H1 (cell line): ENCODE measurements around the gene FAT2. TPM values are rescaled to one million over a fixed set of nuclear protein-coding genes. Genes with fewer than 3 reads are reported as not detected.

ENCODE experiments used
- ASH2L ChIP-seq: fragments of 200-600, 300-600 bp; sonication (generic); IDR thresholded peaks from one replicate; pipeline ENCODE4 v1.7.1; 2017; ENCODE audit warnings: low read length
- POLR2AphosphoS5 ChIP-seq: IDR thresholded peaks from 2 replicates; pipeline ENCODE4 v1.6.1; 2011; ENCODE audit warnings: low read depth, low read length
- USF2 ChIP-seq: IDR thresholded peaks from 2 replicates; pipeline ENCODE4 v1.6.1; 2011; ENCODE audit warnings: low read length, improper control_type of control experiment
- polyA plus RNA-seq, 7 experiments: library from polyadenylated mRNA; depleted of rRNA in 3 of 7; stranded (reverse) in 5 of 7; unstranded in 2 of 7; fragments of >200 nt in 5 of 7; fragments of 200-250 nt in 2 of 7; gene quantifications; 1 replicate in 5 of 7; 2 replicates in 1 of 7; 4 replicates in 1 of 7; pipeline versions ENCODE4 v1.2.1 to v1.2.3, GENCODE V29; 2011 to 2013; ENCODE audit warnings: missing spikeins in 2 of 7, mixed read lengths in 2 of 7
- total RNA-seq: library from RNA; stranded (reverse); fragmentation: NEBNext Ultra II Directional; extraction: Animal tissue kit (Norgen Biotek cat#: 25700); gene quantifications from 2 replicates; pipeline ENCODE4 v1.2.1, GENCODE V29; 2021

The FAT2 gene
- total and polyA plus RNA-seq, 2 of the 8 experiments (the other 6 are each of a cell fraction or from before 2014, with no cell fraction given): 0.12 to 0.30 TPM

- TF ChIP-seq USF2 (no peak), POLR2AphosphoS5 (no peak), ASH2L (no peak)
Observed at GRCh38 chr5:151632524-151632923, 41.4 kb upstream of the FAT2 start (continued).
